Measurements from ENCODE around the gene CARD19.
"Not testable (repeated sequence)": the region's sequence is repeated elsewhere in the genome, so short reads cannot be mapped to it uniquely, and the experiment has no call there.

Gene CARD19

GRCh38 chr9:93099551-93100275 is 3.7 kb downstream of the CARD19 start:
- in situ Hi-C loops (cut with MboI; ENCODE audit: low sequenced_read_pairs), result no loop called here

- in situ Hi-C loops (cut with MboI; ENCODE audit: low sequenced_read_pairs), result no loop called here
These were observed 4.2 kb downstream of the CARD19 start for GRCh38 chr9:93100276-93100636.

GRCh38 chr9:93101086-93101485 is 5.1 kb downstream of the CARD19 start:
- in situ Hi-C loops (cut with MboI; ENCODE audit: low sequenced_read_pairs), result not testable (repeated sequence)

GRCh38 chr9:93105620-93106019 is 9.6 kb downstream of the CARD19 start:
- in situ Hi-C loops (cut with MboI; ENCODE audit: low sequenced_read_pairs), result no loop called here

GRCh38 chr9:93107151-93107824 is 11.3 kb downstream of the CARD19 start:
- in situ Hi-C loops (cut with MboI; ENCODE audit: low sequenced_read_pairs), result no loop called here

- in situ Hi-C loops (cut with MboI; ENCODE audit: low sequenced_read_pairs), result no loop called here
These were observed 11.8 kb downstream of the CARD19 start for GRCh38 chr9:93107825-93108161.

GRCh38 chr9:93108291-93109041 is 12.4 kb downstream of the CARD19 start:
- in situ Hi-C loops (cut with MboI; ENCODE audit: low sequenced_read_pairs), result no loop called here

- in situ Hi-C loops (cut with MboI; ENCODE audit: low sequenced_read_pairs), result no loop called here
These were observed 14.4 kb downstream of the CARD19 start for GRCh38 chr9:93110311-93110855.

GRCh38 chr9:93111001-93111370 is 15.0 kb downstream of the CARD19 start:
- in situ Hi-C loops (cut with MboI; ENCODE audit: low sequenced_read_pairs), result no loop called here

GRCh38 chr9:93111371-93112115 is 15.5 kb downstream of the CARD19 start:
- in situ Hi-C loops (cut with MboI; ENCODE audit: low sequenced_read_pairs), result no loop called here

GRCh38 chr9:93112116-93112863 is 16.3 kb downstream of the CARD19 start:
- in situ Hi-C loops (cut with MboI; ENCODE audit: low sequenced_read_pairs), result no loop called here

GRCh38 chr9:93112864-93113389 is 16.9 kb downstream of the CARD19 start:
- in situ Hi-C loops (cut with MboI; ENCODE audit: low sequenced_read_pairs), result no loop called here

- in situ Hi-C loops (cut with MboI; ENCODE audit: low sequenced_read_pairs), result no loop called here
These were observed 18.4 kb downstream of the CARD19 start for GRCh38 chr9:93114169-93114983.

GRCh38 chr9:93114984-93115335 is 18.9 kb downstream of the CARD19 start:
- in situ Hi-C loops (cut with MboI; ENCODE audit: low sequenced_read_pairs), result no loop called here

- in situ Hi-C loops (cut with MboI; ENCODE audit: low sequenced_read_pairs), result no loop called here
These were observed 19.6 kb downstream of the CARD19 start for GRCh38 chr9:93115486-93116071.

- in situ Hi-C loops (cut with MboI; ENCODE audit: low sequenced_read_pairs), result no loop called here
These were observed 20.3 kb downstream of the CARD19 start for GRCh38 chr9:93116072-93116961.

GRCh38 chr9:93117521-93117920 is 21.5 kb downstream of the CARD19 start:
- in situ Hi-C loops (cut with MboI; ENCODE audit: low sequenced_read_pairs), result not testable (repeated sequence)
